ENCODE measurements around the gene FMOD. TPM values are rescaled to one million over a fixed set of nuclear protein-coding genes. Genes with fewer than 3 reads are reported as not detected.

The FMOD gene
- total RNA-seq, 1 donor: not detected

GRCh38 chr1:203346060-203346768 lies 4.7 kb downstream of the FMOD start:
- Histone ChIP-seq H3K4me1 (ENCODE audit: insufficient read depth, low read length) (peaks cover 5% of the 10 kb centered on the region), H3K27me3 (ENCODE audit: insufficient read depth, low read length) (peaks cover 8% of the 10 kb centered on the region), H3K9me3 (ENCODE audit: low read depth, low read length) (no peaks in the 10 kb centered on the region), H3K4me3 (ENCODE audit: low read length) (no peak overlapping the region)

GRCh38 chr1:203343956-203344754 lies 6.8 kb downstream of the FMOD start:
- Histone ChIP-seq H3K4me1 (ENCODE audit: insufficient read depth, low read length) (peaks cover 5% of the 10 kb centered on the region), H3K27me3 (ENCODE audit: insufficient read depth, low read length) (peaks cover 15% of the 10 kb centered on the region), H3K4me3 (ENCODE audit: low read length) (no peak overlapping the region), H3K9me3 (ENCODE audit: low read depth, low read length) (no peaks in the 10 kb centered on the region)

- H3K4me3 ChIP-seq (ENCODE audit: low read length): no peak overlapping the region
- peaks cover 5% of the 10 kb centered on the region for H3K4me1 ChIP-seq (ENCODE audit: insufficient read depth, low read length)
- no peaks in the 10 kb centered on the region for H3K9me3 ChIP-seq (ENCODE audit: low read depth, low read length)
- peaks cover 15% of the 10 kb centered on the region for H3K27me3 ChIP-seq (ENCODE audit: insufficient read depth, low read length)
These were observed 8.6 kb downstream of the FMOD start for GRCh38 chr1:203342192-203342940.

GRCh38 chr1:203340112-203340790 lies 10.7 kb downstream of the FMOD start:
- H3K4me1 ChIP-seq (ENCODE audit: insufficient read depth, low read length): peaks cover 13% of the 10 kb centered on the region
- no peak overlapping the region for H3K4me3 ChIP-seq (ENCODE audit: low read length)
- H3K9me3 ChIP-seq (ENCODE audit: low read depth, low read length): no peaks in the 10 kb centered on the region
- H3K27me3 ChIP-seq (ENCODE audit: insufficient read depth, low read length): peaks cover 15% of the 10 kb centered on the region

GRCh38 chr1:203338335-203339036 lies 12.4 kb downstream of the FMOD start:
- no peak overlapping the region for H3K4me3 ChIP-seq (ENCODE audit: low read length)
- H3K9me3 ChIP-seq (ENCODE audit: low read depth, low read length): no peaks in the 10 kb centered on the region
- peaks cover 13% of the 10 kb centered on the region for H3K4me1 ChIP-seq (ENCODE audit: insufficient read depth, low read length)
- peaks cover 15% of the 10 kb centered on the region for H3K27me3 ChIP-seq (ENCODE audit: insufficient read depth, low read length)

GRCh38 chr1:203336097-203336496 lies 14.8 kb downstream of the FMOD start:
- Histone ChIP-seq H3K9me3 (ENCODE audit: low read depth, low read length) (no peaks in the 10 kb centered on the region), H3K4me3 (ENCODE audit: low read length) (no peak overlapping the region), H3K27me3 (ENCODE audit: insufficient read depth, low read length) (peaks cover 9% of the 10 kb centered on the region), H3K4me1 (ENCODE audit: insufficient read depth, low read length) (peaks cover 8% of the 10 kb centered on the region)

GRCh38 chr1:203335503-203335902 lies 15.4 kb downstream of the FMOD start:
- H3K9me3 ChIP-seq (ENCODE audit: low read depth, low read length): no peaks in the 10 kb centered on the region
- H3K4me1 ChIP-seq (ENCODE audit: insufficient read depth, low read length): peaks cover 8% of the 10 kb centered on the region
- no peak overlapping the region for H3K4me3 ChIP-seq (ENCODE audit: low read length)
- H3K27me3 ChIP-seq (ENCODE audit: insufficient read depth, low read length): peaks cover 3% of the 10 kb centered on the region

- H3K9me3 ChIP-seq (ENCODE audit: low read depth, low read length): no peaks in the 10 kb centered on the region
- no peaks in the 10 kb centered on the region for H3K27me3 ChIP-seq (ENCODE audit: insufficient read depth, low read length)
- H3K4me3 ChIP-seq (ENCODE audit: low read length): no peak overlapping the region
- H3K4me1 ChIP-seq (ENCODE audit: insufficient read depth, low read length): peaks cover 26% of the 10 kb centered on the region
These were observed 19.7 kb downstream of the FMOD start for GRCh38 chr1:203331224-203331623.

GRCh38 chr1:203328714-203329122 lies 22.2 kb downstream of the FMOD start:
- Histone ChIP-seq H3K27me3 (ENCODE audit: insufficient read depth, low read length) (no peaks in the 10 kb centered on the region), H3K4me3 (ENCODE audit: low read length) (no peak overlapping the region), H3K9me3 (ENCODE audit: low read depth, low read length) (no peaks in the 10 kb centered on the region), H3K4me1 (ENCODE audit: insufficient read depth, low read length) (peaks cover 44% of the 10 kb centered on the region)

GRCh38 chr1:203327684-203328457 lies 23.1 kb downstream of the FMOD start:
- H3K4me1 ChIP-seq (ENCODE audit: insufficient read depth, low read length): peaks cover 53% of the 10 kb centered on the region

GRCh38 chr1:203326830-203327683 lies 23.9 kb downstream of the FMOD start:
- H3K4me1 ChIP-seq (ENCODE audit: insufficient read depth, low read length): peaks cover 61% of the 10 kb centered on the region
- no peaks in the 10 kb centered on the region for H3K27me3 ChIP-seq (ENCODE audit: insufficient read depth, low read length)
- no peaks in the 10 kb centered on the region for H3K9me3 ChIP-seq (ENCODE audit: low read depth, low read length)
- peak overlapping the region; percentile 35 for H3K4me3 ChIP-seq (ENCODE audit: low read length)

More at GRCh38 chr1:203327684-203328457, 23.1 kb downstream of the FMOD start:
- H3K4me3 ChIP-seq (ENCODE audit: low read length): peak overlapping the region; percentile 35
- no peaks in the 10 kb centered on the region for H3K9me3 ChIP-seq (ENCODE audit: low read depth, low read length)
- H3K27me3 ChIP-seq (ENCODE audit: insufficient read depth, low read length): no peaks in the 10 kb centered on the region

- no peak overlapping the region for H3K4me3 ChIP-seq (ENCODE audit: low read length)
- H3K4me1 ChIP-seq (ENCODE audit: insufficient read depth, low read length): peaks cover 76% of the 10 kb centered on the region
- no peaks in the 10 kb centered on the region for H3K27me3 ChIP-seq (ENCODE audit: insufficient read depth, low read length)
- H3K9me3 ChIP-seq (ENCODE audit: low read depth, low read length): no peaks in the 10 kb centered on the region
These were observed 25.4 kb downstream of the FMOD start for GRCh38 chr1:203325418-203326091.
